HepG2 (cell line): ENCODE results near the gene METTL26. TPM values are rescaled to one million over a fixed set of nuclear protein-coding genes. Genes with fewer than 3 reads are reported as not detected.

Experiments
- AGO2 ChIP-seq: fragments of 200-400 bp; formaldehyde crosslinking; optimal IDR thresholded peaks from 2 replicates; pipeline ENCODE3; 2017; ENCODE audit warnings: mild to moderate bottlenecking, low read depth, low read length, moderate library complexity
- ARID4A ChIP-seq: sonication (generic); formaldehyde crosslinking; IDR thresholded peaks from 2 replicates; pipeline ENCODE4 v1.5.0; 2020; ENCODE audit warnings: mild to moderate bottlenecking, missing genetic modification reagents, borderline replicate concordance
- CERS6 ChIP-seq: sonication (generic); formaldehyde crosslinking; IDR thresholded peaks from 2 replicates; pipeline ENCODE4 v1.5.0; 2020; ENCODE audit warnings: missing genetic modification reagents
- EP300 ChIP-seq, 3 experiments: sonication (generic) in 1 of 3; formaldehyde crosslinking in 1 of 3; IDR thresholded peaks; 2 replicates each; pipeline versions ENCODE4 v1.5.1 to v1.6.1; 2011 to 2020; ENCODE audit warnings: low read depth in 2 of 3, low read length in 2 of 3, borderline replicate concordance in 1 of 3, improper control_type of control experiment in 1 of 3, mild to moderate bottlenecking in 1 of 3, missing genetic modification reagents in 1 of 3, moderate library complexity in 1 of 3
- HHEX ChIP-seq: IDR thresholded peaks from 2 replicates; pipeline ENCODE4 v1.6.1; 2016; ENCODE audit warnings: control low read depth
- IKZF5 ChIP-seq: IDR thresholded peaks from 2 replicates; pipeline ENCODE4 v1.6.1; 2018; ENCODE audit warnings: missing genetic modification reagents, mild to moderate bottlenecking, missing compliant biosample characterization
- MAF1 ChIP-seq: sonication (generic); formaldehyde crosslinking; IDR thresholded peaks from 2 replicates; pipeline ENCODE4 v1.5.0; 2020; ENCODE audit warnings: missing genetic modification reagents, borderline replicate concordance
- MATR3 ChIP-seq: sonication (generic); formaldehyde crosslinking; IDR thresholded peaks from 2 replicates; pipeline ENCODE4 v1.4.0; 2020; ENCODE audit warnings: missing genetic modification reagents
- PHF5A ChIP-seq: IDR thresholded peaks from one replicate; pipeline ENCODE4 v1.6.1; 2018; ENCODE audit warnings: low read depth, missing genetic modification reagents; ENCODE audit not compliant: unreplicated experiment
- RFXAP ChIP-seq: sonication (generic); formaldehyde crosslinking; IDR thresholded peaks from 2 replicates; pipeline ENCODE4 v1.4.0; 2020; ENCODE audit warnings: missing genetic modification reagents, borderline replicate concordance
- SIX1 ChIP-seq: sonication (generic); formaldehyde crosslinking; IDR thresholded peaks from 2 replicates; pipeline ENCODE4 v1.4.0; 2020; ENCODE audit warnings: missing genetic modification reagents, borderline replicate concordance
- TAF15 ChIP-seq: fragments of 200-400 bp; formaldehyde crosslinking; IDR thresholded peaks from one replicate; pipeline ENCODE4 v1.6.1; 2018; ENCODE audit warnings: mild to moderate bottlenecking, low read depth, low read length; ENCODE audit not compliant: poor library complexity, severe bottlenecking
- TBX2 ChIP-seq: sonication (generic); formaldehyde crosslinking; IDR thresholded peaks from 2 replicates; pipeline ENCODE4 v1.5.0; 2020; ENCODE audit warnings: missing genetic modification reagents, mild to moderate bottlenecking, borderline replicate concordance
- TFDP2 ChIP-seq: sonication (generic); formaldehyde crosslinking; IDR thresholded peaks from 2 replicates; pipeline ENCODE4 v1.4.0; 2020; ENCODE audit warnings: missing genetic modification reagents
- WIZ ChIP-seq: sonication (generic); formaldehyde crosslinking; IDR thresholded peaks from 2 replicates; pipeline ENCODE4 v1.5.1; 2020; ENCODE audit warnings: mild to moderate bottlenecking, missing genetic modification reagents
- ZFYVE20 ChIP-seq: sonication (generic); formaldehyde crosslinking; IDR thresholded peaks from 2 replicates; pipeline ENCODE4 v1.8.0; 2023; ENCODE audit warnings: low read depth, mild to moderate bottlenecking, moderate library complexity, missing genetic modification reagents, borderline replicate concordance
- ZNF263 ChIP-seq: sonication (generic); formaldehyde crosslinking; IDR thresholded peaks from 2 replicates; pipeline ENCODE4 v1.4.0; 2020; ENCODE audit warnings: missing genetic modification reagents
- ZNF501 ChIP-seq: sonication (generic); formaldehyde crosslinking; IDR thresholded peaks from 2 replicates; pipeline ENCODE4 v1.5.1; 2020; ENCODE audit warnings: mild to moderate bottlenecking, moderate library complexity, missing genetic modification reagents
- ZNF547 ChIP-seq: sonication (generic); formaldehyde crosslinking; IDR thresholded peaks from 2 replicates; pipeline ENCODE4 v1.5.1; 2020; ENCODE audit warnings: mild to moderate bottlenecking, missing genetic modification reagents
- ZNF724P ChIP-seq: sonication (generic); formaldehyde crosslinking; IDR thresholded peaks from 2 replicates; pipeline ENCODE4 v1.8.0; 2022; ENCODE audit warnings: missing genetic modification reagents, borderline replicate concordance
- ZNF775 ChIP-seq: sonication (generic); formaldehyde crosslinking; IDR thresholded peaks from 2 replicates; pipeline ENCODE4 v1.4.0; 2020; ENCODE audit warnings: missing genetic modification reagents, mild to moderate bottlenecking, moderate library complexity, borderline replicate concordance
- ZSCAN25 ChIP-seq: sonication (generic); formaldehyde crosslinking; IDR thresholded peaks from 2 replicates; pipeline ENCODE4 v1.8.0; 2022; ENCODE audit warnings: mild to moderate bottlenecking, missing genetic modification reagents
- polyA plus RNA-seq, 8 experiments: library from polyadenylated mRNA; depleted of rRNA in 3 of 8; stranded (reverse) in 7 of 8; unstranded in 1 of 8; fragments of >200 nt; fragmentation: Illumina TruSeq in 4 of 8; extraction: Trizol in 4 of 8; gene quantifications; 2 replicates each; pipeline versions ENCODE4 v1.2.1 to v1.2.3, GENCODE V29; 2011 to 2016; ENCODE audit warnings: low read depth in 4 of 8, missing spikeins in 1 of 8, mixed read lengths in 1 of 8; ENCODE audit not compliant: insufficient read depth in 1 of 8
- total RNA-seq, 5 experiments: library from RNA; depleted of rRNA; stranded (reverse); fragments of >200 nt; fragmentation: Illumina TruSeq; extraction: Trizol; gene quantifications; 2 replicates each; pipeline ENCODE4 v1.2.3, GENCODE V29; 2016; ENCODE audit warnings: low read depth in 1 of 5

METTL26 gene
- total and polyA plus RNA-seq, 2 of the 13 experiments (the other 11 are each of a cell fraction or from before 2014, with no cell fraction given) = 65.5 to 70.1 TPM

GRCh38 chr16:635573-636205 is 416 bp downstream of the METTL26 start (continued):
- TF ChIP-seq ZFYVE20 = no peak
- TF ChIP-seq SIX1 (CRISPR knock-in tag) = no peak
- no peak for TF ChIP-seq ZNF501 (CRISPR knock-in tag)
- no peak; the same call in 1 of the 2 replicates for TF ChIP-seq ARID4A
- no peak for TF ChIP-seq MATR3 (CRISPR knock-in tag)
- TF ChIP-seq TBX2 (CRISPR knock-in tag) = no peak
- no peak for TF ChIP-seq TFDP2
- no peak for TF ChIP-seq RFXAP (CRISPR knock-in tag)
- no peak for TF ChIP-seq ZSCAN25 (CRISPR knock-in tag)
- TF ChIP-seq ZNF263 (CRISPR knock-in tag) = no peak; the same call in 1 of the 2 replicates
- TF ChIP-seq ZNF775 (CRISPR knock-in tag) = no peak
- no peak for TF ChIP-seq HHEX (CRISPR knock-in tag)
- no peak for TF ChIP-seq TAF15
- peak; percentile 63 for TF ChIP-seq AGO2
- TF ChIP-seq EP300 (IDR thresholded peaks at IDR 0.05; ENCODE audit: low read depth in 2 of 2, low read length in 2 of 2) = no peak
- TF ChIP-seq EP300 (CRISPR knock-in tag; IDR thresholded peaks at IDR 0.05; ENCODE audit: borderline replicate concordance) = no peak
- no peak for TF ChIP-seq ZNF547 (CRISPR knock-in tag)
- TF ChIP-seq MAF1 = no peak
- TF ChIP-seq IKZF5 (CRISPR knock-in tag) = no peak
- no peak for TF ChIP-seq PHF5A
- no peak for TF ChIP-seq CERS6
- no peak for TF ChIP-seq ZNF724P (CRISPR knock-in tag)
- TF ChIP-seq WIZ (CRISPR knock-in tag) = 0 out of 2 replicates have a peak, but pooled peaks have one; percentile 56
